Calu3 (cell line): ENCODE results near the gene NFATC3. TPM values are rescaled to one million over a fixed set of nuclear protein-coding genes. Genes with fewer than 3 reads are reported as not detected.
A peak's percentile ranks its signal among the peaks of the same experiment; 100 is the strongest.

Experiments used
- Bru-seq: library from RNA; stranded (reverse); fragments of 400-500 nt; gene quantifications from one replicate; lab custom pipeline; 2021; lab: Mats Ljungman, UMichigan
- BruChase-seq, 2 experiments: library from RNA; stranded (reverse); fragments of 400-500 nt; gene quantifications; one replicate each; lab custom pipeline; 2021; lab: Mats Ljungman, UMichigan
- BruUV-seq: library from RNA; stranded (reverse); fragments of 400-500 nt; replicated peaks from 2 replicates; lab custom pipeline; 2021; lab: Mats Ljungman, UMichigan
- CTCF ChIA-PET: fragments of 300-600 bp; sonication (Branson Sonifier 250); formaldehyde crosslinking; loops from one replicate; lab custom pipeline; 2022; ENCODE audit warnings: antibody characterized with exemption; lab: Charles Lee
- DNase-seq: peaks from one replicate; pipeline ENCODE4 v3.0.0; 2022
- H3K27ac Mint-ChIP-seq: one replicate; pipeline ENCODE4 v1.8.0; 2022; ENCODE audit warnings: mixed read lengths; ENCODE audit not compliant: unreplicated experiment
- H3K27me3 Mint-ChIP-seq: one replicate; pipeline ENCODE4 v1.8.0; 2022; ENCODE audit warnings: mixed read lengths; ENCODE audit not compliant: unreplicated experiment
- H3K36me3 Mint-ChIP-seq: one replicate; pipeline ENCODE4 v1.8.0; 2022; ENCODE audit warnings: mild to moderate bottlenecking, moderate library complexity, mixed read lengths; ENCODE audit not compliant: insufficient read depth, unreplicated experiment
- H3K4me1 Mint-ChIP-seq: one replicate; pipeline ENCODE4 v1.8.0; 2022; ENCODE audit warnings: mild to moderate bottlenecking, low read depth, mixed read lengths; ENCODE audit not compliant: unreplicated experiment
- H3K4me3 Mint-ChIP-seq: one replicate; pipeline ENCODE4 v1.8.0; 2022; ENCODE audit warnings: mild to moderate bottlenecking, low read depth, moderate library complexity, mixed read lengths; ENCODE audit not compliant: unreplicated experiment
- H3K9me3 Mint-ChIP-seq: one replicate; pipeline ENCODE4 v1.8.0; 2022; ENCODE audit warnings: low read depth, mixed read lengths; ENCODE audit not compliant: unreplicated experiment
- intact Hi-C: fragments of 100-400 bp; cut with micrococcal nuclease; formaldehyde crosslinking; loops from one replicate; pipeline ENCODE4 v1.10.0; 2022; ENCODE audit not compliant: unreplicated experiment
- long read RNA-seq: library from polyadenylated mRNA; stranded (forward); transcript quantifications from one replicate; pipeline ENCODE4 v2.0.0, GENCODE V29; 2022
- total RNA-seq: library from RNA; stranded (reverse); gene quantifications from 2 replicates; pipeline ENCODE4 v1.2.3, GENCODE V29; 2022
- TF ChIP-seq, protein P1 (sequence below): fragments of 200-600 bp; IDR thresholded peaks from one replicate; pipeline ENCODE4 v1.8.0; 2022; ENCODE audit warnings: antibody characterized with exemption; ENCODE audit not compliant: unreplicated experiment

The NFATC3 gene
- 39.3 and 39.9 TPM in 2 replicates for total RNA-seq
- percentile 77 among the genes with signal in this experiment for Bru-seq, nascent RNA
- BruChase-seq, experiment 1, labeled RNA remaining after a 6-hour chase = percentile 70 among the genes with signal in this experiment
- BruChase-seq, experiment 2, labeled RNA remaining after a 2-hour chase = percentile 74 among the genes with signal in this experiment
- long read RNA-seq, full-length matches to known transcripts = 7 of 16 reads
- long read RNA-seq, partial matches to known transcripts = 2 of 16 reads
- long read RNA-seq, other reads (novel, unspliced or antisense) = 7 of 16 reads

DNA sequence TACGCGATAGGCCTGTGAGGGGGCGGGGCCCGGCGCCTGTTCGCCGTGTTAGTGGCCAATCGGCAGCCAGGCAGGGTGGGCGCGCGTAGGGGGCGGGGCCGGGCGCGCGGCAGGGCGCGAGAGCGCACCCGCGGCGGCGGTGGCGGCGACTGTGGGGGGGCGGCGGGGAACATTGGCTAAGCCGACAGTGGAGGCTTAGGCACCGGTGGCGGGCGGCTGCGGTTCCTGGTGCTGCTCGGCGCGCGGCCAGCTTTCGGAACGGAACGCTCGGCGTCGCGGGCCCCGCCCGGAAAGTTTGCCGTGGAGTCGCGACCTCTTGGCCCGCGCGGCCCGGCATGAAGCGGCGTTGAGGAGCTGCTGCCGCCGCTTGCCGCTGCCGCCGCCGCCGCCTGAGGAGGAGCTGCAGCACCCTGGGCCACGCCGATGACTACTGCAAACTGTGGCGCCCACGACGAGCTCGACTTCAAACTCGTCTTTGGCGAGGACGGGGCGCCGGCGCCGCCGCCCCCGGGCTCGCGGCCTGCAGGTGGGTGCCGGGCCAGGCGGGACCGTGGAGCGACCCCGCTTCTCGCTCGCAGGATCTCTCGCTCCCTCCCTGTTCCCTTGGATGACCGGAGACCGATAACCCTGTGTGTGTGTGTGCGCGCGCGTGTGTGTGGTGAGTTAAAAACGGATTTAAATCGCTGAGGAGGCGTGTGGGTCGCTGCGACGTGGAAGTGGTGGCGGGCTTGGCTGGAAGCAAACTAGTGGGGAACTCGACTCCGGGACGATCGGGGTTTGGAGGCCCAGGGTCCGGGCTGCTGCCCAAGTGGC, at the start of gene NFATC3:
Gene NFATC3 (plus strand): TSS at position 112 of the 813 bp plus-strand sequence. CDS start 312 bp downstream, at position 424.
- intact Hi-C loops = loop anchor here (2.0 to 5.0 kb wide), 2 partner anchors 42 to 143 kb away; no protein-coding TSS in a partner anchor
- CTCF ChIA-PET = interaction anchor here (0.6 to 1.7 kb wide), 13 partner anchors 10 to 903 kb away, joined by 3 to 11 read pairs (median 4); partner anchors contain the start of gene PSMB10
- peaks cover 28% of the 10 kb centered on the region for H3K4me1 Mint-ChIP-seq
- peak within 1 kb of the TSS; percentile 84 for H3K4me3 Mint-ChIP-seq
- TF ChIP-seq, protein P1, sequence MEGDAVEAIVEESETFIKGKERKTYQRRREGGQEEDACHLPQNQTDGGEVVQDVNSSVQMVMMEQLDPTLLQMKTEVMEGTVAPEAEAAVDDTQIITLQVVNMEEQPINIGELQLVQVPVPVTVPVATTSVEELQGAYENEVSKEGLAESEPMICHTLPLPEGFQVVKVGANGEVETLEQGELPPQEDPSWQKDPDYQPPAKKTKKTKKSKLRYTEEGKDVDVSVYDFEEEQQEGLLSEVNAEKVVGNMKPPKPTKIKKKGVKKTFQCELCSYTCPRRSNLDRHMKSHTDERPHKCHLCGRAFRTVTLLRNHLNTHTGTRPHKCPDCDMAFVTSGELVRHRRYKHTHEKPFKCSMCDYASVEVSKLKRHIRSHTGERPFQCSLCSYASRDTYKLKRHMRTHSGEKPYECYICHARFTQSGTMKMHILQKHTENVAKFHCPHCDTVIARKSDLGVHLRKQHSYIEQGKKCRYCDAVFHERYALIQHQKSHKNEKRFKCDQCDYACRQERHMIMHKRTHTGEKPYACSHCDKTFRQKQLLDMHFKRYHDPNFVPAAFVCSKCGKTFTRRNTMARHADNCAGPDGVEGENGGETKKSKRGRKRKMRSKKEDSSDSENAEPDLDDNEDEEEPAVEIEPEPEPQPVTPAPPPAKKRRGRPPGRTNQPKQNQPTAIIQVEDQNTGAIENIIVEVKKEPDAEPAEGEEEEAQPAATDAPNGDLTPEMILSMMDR = no peak
- peak; percentile 99 for DNase-seq
- BruUV-seq = no TSS peak
- no peaks in the 10 kb centered on the region for H3K9me3 Mint-ChIP-seq
- peaks cover 28% of the 10 kb centered on the region for H3K36me3 Mint-ChIP-seq
- peak within 1 kb of the TSS; percentile 75 for H3K27ac Mint-ChIP-seq
- H3K27me3 Mint-ChIP-seq = no peaks in the 10 kb centered on the region

DNA sequence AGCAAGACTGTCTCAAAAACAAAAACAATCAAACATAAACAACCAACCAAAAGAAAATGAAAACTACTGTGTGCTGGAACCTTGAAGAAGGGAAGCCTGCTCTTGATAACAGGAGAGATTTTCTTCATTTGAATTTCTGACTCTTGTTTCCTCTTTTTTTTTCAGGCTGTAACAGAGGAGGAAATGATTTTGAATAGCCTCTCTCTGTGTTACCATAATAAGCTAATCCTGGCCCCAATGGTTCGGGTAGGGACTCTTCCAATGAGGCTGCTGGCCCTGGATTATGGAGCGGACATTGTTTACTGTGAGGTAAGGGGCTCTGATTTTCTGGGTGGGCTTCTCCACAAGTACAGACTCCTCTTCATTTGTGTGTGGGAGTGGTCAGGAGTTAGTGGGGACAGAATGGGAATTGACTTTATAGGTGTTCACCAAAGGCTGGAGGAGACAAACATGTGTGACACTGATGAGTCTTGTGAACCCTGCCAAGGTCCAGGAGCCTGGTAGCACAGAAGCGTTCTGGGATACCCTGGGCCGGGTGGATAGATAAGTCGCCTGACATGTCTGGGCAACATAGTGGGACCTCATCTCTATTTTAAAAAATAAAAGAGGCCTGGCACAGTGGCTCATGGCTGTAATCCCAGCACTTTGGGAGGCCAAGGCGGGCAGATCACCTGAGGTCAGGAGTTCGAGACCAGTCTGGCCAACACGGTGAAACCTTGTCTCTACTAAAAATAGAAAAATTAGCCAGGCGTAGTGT, 47.2 kb upstream of the NFATC3 start:
- Mint-ChIP-seq H3K27me3 (no peaks in the 10 kb centered on the region), H3K4me3 (no peak overlapping the region), H3K4me1 (no peaks in the 10 kb centered on the region), H3K36me3 (peaks cover 11% of the 10 kb centered on the region), H3K9me3 (no peaks in the 10 kb centered on the region), H3K27ac (no peak overlapping the region)
- DNase-seq = no peak
- intact Hi-C loops = no loop called here
- CTCF ChIA-PET = no interaction called here
- no TSS peak for BruUV-seq
- TF ChIP-seq, protein P1 = no peak

DNA sequence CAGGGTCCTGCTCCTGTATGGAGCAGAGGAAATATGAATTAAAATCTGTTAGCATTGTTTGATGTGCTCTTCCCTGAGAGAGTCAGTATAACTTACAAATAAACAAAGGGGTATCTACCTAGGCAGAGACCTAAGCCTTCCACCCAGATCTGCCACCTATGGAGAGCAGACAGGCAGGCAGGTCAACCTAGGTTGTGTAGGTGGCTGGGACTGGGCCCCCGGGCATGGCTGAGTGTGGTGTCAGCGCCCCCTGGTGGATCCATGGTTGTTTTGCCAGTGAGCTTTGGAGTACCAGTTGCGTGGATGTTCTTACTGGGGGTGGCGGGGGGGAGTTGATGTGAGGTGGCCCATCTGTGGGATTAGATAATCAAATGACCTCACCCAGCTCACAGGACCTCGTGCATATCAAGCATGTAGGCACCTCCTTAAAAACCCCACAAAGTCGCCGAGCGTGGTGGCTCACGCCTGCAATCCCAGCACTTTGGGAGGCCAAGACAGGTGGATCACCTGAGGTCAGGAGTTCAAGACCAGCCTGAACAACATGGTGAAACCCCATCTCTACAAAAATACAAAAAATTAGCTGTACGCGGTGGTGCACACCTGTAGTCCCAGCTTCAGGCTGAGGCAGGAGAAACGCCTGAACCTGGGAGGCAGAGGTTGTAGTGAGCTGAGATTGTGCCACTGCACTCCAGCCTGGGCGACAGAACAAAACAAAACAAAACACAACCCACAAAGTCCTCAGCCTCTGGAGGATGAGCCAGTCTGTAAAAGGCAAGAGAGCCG, 44.5 kb upstream of the NFATC3 start:
- Mint-ChIP-seq H3K9me3 (no peaks in the 10 kb centered on the region), H3K27me3 (no peaks in the 10 kb centered on the region), H3K27ac (no peak overlapping the region), H3K4me3 (no peak overlapping the region), H3K36me3 (peaks cover 11% of the 10 kb centered on the region), H3K4me1 (no peaks in the 10 kb centered on the region)
- BruUV-seq = no TSS peak
- CTCF ChIA-PET = interaction anchor here (0.6 to 1.1 kb wide), 15 partner anchors 21 to 1547 kb away, joined by 3 to 8 read pairs (median 4); partner anchors contain the start of genes RANBP10 and TSNAXIP1
- TF ChIP-seq, protein P1 = peak; percentile 83
- DNase-seq = peak; percentile 93
- intact Hi-C loops = loop anchor here (1.0 to 5.0 kb wide), 3 partner anchors 47 to 228 kb away; no protein-coding TSS in a partner anchor
